ENCODE data around the gene SHFL. TPM values are rescaled to one million over a fixed set of nuclear protein-coding genes. Genes with fewer than 3 reads are reported as not detected.

Gene SHFL
- total RNA-seq, 1 experiment from 2014 or later = 18.5 TPM

- Histone ChIP-seq H3K4me1 (ENCODE audit: control insufficient read depth in 1 of 2, insufficient read depth in 2 of 2, low read length in 2 of 2) (peaks cover 5 to 16% of the 10 kb centered on the region in 2 experiments), H3K36me3 (ENCODE audit: control insufficient read depth in 1 of 2, insufficient read depth in 2 of 2, low read length in 2 of 2) (peaks cover 6 to 7% of the 10 kb centered on the region in 2 experiments; a peak in 2 of 4 replicates), H3K4me3 (replicated peaks in 1 of 2; ENCODE audit: low read depth in 1 of 2, low read length in 2 of 2) (no peak overlapping the region), H3K9me2 (ENCODE audit: insufficient read depth) (no peaks in the 10 kb centered on the region), H3K27ac (ENCODE audit: low read depth, low read length) (no peak overlapping the region), H3K9ac (ENCODE audit: low read length) (no peak overlapping the region), H3K9me3 (ENCODE audit: control insufficient read depth in 1 of 2, insufficient read depth in 1 of 2, low read depth in 1 of 2, low read length in 2 of 2) (no peaks in the 10 kb centered on the region), H3K79me2 (ENCODE audit: insufficient read depth, low read length) (peaks cover 27% of the 10 kb centered on the region), H3K4me2 (ENCODE audit: low read length) (no peak overlapping the region), H4K20me1 (ENCODE audit: insufficient read depth) (no peaks in the 10 kb centered on the region), H3K27me3 (ENCODE audit: insufficient read depth, low read length) (no peaks in the 10 kb centered on the region), H2AFZ (ENCODE audit: low read depth, low read length, poor library complexity, severe bottlenecking) (no peak overlapping the region)
- no peak for ATAC-seq
- no TSS peak for BruUV-seq (replicated peaks)
- CTCF ChIA-PET = no interaction called here
- POLR2A ChIA-PET = no interaction called here
- RAD21 ChIA-PET (ENCODE audit: low non-redundant PET in 1 of 2, low total read pairs in 2 of 2, uncharacterized antibody in 2 of 2, unreplicated experiment in 2 of 2) = interaction anchor here in 1 of 2 experiments (0.8 kb wide), 1 partner anchor 128 kb away, joined by 9 read pairs; no protein-coding TSS in a partner anchor
- no peak for TF ChIP-seq REST (IDR thresholded peaks at IDR 0.05; ENCODE audit: low read depth)
- TF ChIP-seq EZH2 (IDR thresholded peaks at IDR 0.05) = no peak
- TF ChIP-seq MAX (IDR thresholded peaks at IDR 0.05) = no peak
- TF ChIP-seq SRF (IDR thresholded peaks at IDR 0.05; ENCODE audit: low read depth) = no peak
- no peak for TF ChIP-seq TCF7L2 (IDR thresholded peaks at IDR 0.05; ENCODE audit: borderline replicate concordance, extremely low read depth, insufficient read depth, insufficient read length)
- no peak for TF ChIP-seq POLR2AphosphoS5 (IDR thresholded peaks at IDR 0.05; ENCODE audit: low read depth, low read length)
- no peak for TF ChIP-seq YY1 (IDR thresholded peaks at IDR 0.05; ENCODE audit: extremely low read depth, insufficient replicate concordance, low read depth, low read length)
- no peak for TF ChIP-seq ELF1 (IDR thresholded peaks at IDR 0.05; ENCODE audit: borderline replicate concordance, low read depth)
- TF ChIP-seq JUND (IDR thresholded peaks at IDR 0.05) = no peak
- no peak for TF ChIP-seq ZFX (IDR thresholded peaks at IDR 0.05)
- no peak for TF ChIP-seq FOSL1 (IDR thresholded peaks at IDR 0.05; ENCODE audit: low read depth)
- DNase-seq (ENCODE audit: low read depth, low spot score) = no peak
- intact Hi-C loops (cut with micrococcal nuclease) = no loop called here
These were observed 35.9 kb downstream of the SHFL start for GRCh38 chr19:10122045-10122444.
